Stomach (tissue), 4 donors: ENCODE data around the gene RNLS.

Experiments used
- CTCF ChIP-seq, 7 experiments: fragments of 450-650 bp in 4 of 7; fragments of 200-600 bp in 3 of 7; sonication (generic) in 3 of 7; IDR thresholded peaks; one replicate each; pipeline ENCODE4 v1.5.1; 2016 to 2019; ENCODE audit warnings: antibody characterized with exemption in 7 of 7, control low read depth in 2 of 7, mild to moderate bottlenecking in 1 of 7
- POLR2A ChIP-seq, 4 donors: fragments of 450-650 bp; IDR thresholded peaks; one replicate each; pipeline ENCODE4 v1.6.1; 2016; ENCODE audit warnings: antibody characterized with exemption in 4 of 4, control low read depth in 2 of 4, mild to moderate bottlenecking in 1 of 4, moderate library complexity in 1 of 4
- POLR2AphosphoS5 ChIP-seq, 3 donors: sonication (generic); formaldehyde crosslinking; IDR thresholded peaks; one replicate each; pipeline ENCODE4 v1.6.1; 2016; ENCODE audit warnings: antibody characterized with exemption in 3 of 3

- TF ChIP-seq CTCF (IDR thresholded peaks at IDR 0.05) (no peak), POLR2A (IDR thresholded peaks at IDR 0.05) (no peak), POLR2AphosphoS5 (IDR thresholded peaks at IDR 0.05) (no peak)
Observed at GRCh38 chr10:88249450-88249849, 333.7 kb downstream of the RNLS start.
